NB4 (cell line): ENCODE results near the gene FAM209B.

Source experiments
- MYC ChIP-seq: IDR thresholded peaks from 2 replicates; pipeline ENCODE4 v1.6.1; 2011; ENCODE audit warnings: low read depth, low read length
- POLR2A ChIP-seq: IDR thresholded peaks from 2 replicates; pipeline ENCODE4 v1.6.1; 2011; ENCODE audit warnings: mild to moderate bottlenecking; ENCODE audit not compliant: insufficient read length; ENCODE audit errors: extremely low read depth
- TF ChIP-seq, protein P1 (sequence below): IDR thresholded peaks from one replicate; pipeline ENCODE4 v1.5.1; 2012; ENCODE audit warnings: low read depth, low read length

DNA sequence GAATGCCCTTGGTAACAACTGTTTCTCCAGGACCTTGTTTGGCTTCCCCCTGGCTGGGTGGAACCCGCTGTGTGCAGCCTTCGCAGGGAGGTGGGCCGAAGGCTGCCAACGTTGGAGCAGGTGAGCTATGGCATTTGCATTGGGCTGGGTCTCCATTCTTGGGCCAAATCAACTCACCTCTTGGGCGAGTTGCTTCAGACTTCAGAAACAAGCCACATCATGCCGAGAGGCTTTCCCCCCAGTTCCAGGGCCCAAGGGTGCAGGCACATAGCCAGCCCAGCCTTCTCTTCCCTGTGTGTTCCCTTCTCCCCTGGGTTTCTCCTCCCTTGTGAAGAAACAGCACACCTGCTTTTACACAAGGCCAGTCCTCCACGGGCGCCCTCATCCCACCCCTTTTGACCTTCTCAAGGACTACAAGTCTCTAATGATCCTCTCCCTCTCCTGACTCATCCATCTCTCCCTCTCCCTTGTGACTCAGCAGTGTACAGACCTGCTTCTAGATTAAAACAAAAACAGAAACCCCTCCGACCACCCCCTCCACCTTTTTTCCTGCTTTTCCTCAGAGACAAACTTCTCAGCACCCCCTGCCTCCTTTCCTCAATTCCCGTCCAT, 41.6 kb downstream of the FAM209B start:
- no peak for TF ChIP-seq MYC
- TF ChIP-seq, protein P1, sequence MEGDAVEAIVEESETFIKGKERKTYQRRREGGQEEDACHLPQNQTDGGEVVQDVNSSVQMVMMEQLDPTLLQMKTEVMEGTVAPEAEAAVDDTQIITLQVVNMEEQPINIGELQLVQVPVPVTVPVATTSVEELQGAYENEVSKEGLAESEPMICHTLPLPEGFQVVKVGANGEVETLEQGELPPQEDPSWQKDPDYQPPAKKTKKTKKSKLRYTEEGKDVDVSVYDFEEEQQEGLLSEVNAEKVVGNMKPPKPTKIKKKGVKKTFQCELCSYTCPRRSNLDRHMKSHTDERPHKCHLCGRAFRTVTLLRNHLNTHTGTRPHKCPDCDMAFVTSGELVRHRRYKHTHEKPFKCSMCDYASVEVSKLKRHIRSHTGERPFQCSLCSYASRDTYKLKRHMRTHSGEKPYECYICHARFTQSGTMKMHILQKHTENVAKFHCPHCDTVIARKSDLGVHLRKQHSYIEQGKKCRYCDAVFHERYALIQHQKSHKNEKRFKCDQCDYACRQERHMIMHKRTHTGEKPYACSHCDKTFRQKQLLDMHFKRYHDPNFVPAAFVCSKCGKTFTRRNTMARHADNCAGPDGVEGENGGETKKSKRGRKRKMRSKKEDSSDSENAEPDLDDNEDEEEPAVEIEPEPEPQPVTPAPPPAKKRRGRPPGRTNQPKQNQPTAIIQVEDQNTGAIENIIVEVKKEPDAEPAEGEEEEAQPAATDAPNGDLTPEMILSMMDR: no peak
- no peak for TF ChIP-seq POLR2A
